GM18526 (cell line): ENCODE results near the gene CLTC.

ENCODE experiments used
- POLR2A ChIP-seq: IDR thresholded peaks from 3 replicates; pipeline ENCODE4 v1.6.1; 2011; ENCODE audit not compliant: insufficient read length; ENCODE audit errors: extremely low read depth

The CLTC gene

DNA sequence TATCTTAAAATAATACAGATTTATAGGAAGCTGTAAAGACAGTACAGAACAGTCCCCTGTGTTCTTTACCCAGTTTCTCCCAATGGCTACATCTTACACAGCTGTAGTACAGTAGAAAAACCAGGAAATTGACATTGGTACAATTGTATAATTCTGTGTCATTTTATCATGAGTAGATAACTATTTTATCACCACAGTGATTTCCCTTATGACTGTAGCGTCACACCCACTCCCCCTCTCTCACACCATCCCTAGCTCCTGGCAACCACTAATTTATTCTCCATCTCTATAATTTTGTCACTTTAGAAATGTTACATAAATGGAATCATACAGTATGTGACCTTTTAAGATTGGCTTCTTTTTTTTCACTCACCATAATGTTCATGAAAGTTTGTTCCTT, 30.9 kb downstream of the CLTC start:
- TF ChIP-seq POLR2A: no peak

DNA sequence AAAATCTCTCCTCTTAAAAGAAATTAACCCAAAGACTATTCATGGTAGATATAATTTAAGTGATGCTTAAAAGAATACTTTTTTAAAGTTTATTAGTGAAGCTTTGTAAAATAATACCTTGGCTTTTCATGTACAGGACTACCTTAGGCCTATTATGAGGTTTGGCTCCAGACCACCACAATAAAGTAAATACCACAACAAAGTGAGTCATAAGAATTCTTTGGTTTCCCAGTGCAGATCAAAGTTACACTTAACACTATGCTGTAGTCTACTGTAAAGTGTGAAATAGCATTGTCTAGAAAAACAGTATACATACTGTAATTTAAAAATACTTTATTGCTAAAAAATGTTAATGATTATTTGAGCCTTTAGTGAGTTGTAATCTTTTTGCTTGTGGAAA, 31.7 kb downstream of the CLTC start:
- TF ChIP-seq POLR2A: no peak

DNA sequence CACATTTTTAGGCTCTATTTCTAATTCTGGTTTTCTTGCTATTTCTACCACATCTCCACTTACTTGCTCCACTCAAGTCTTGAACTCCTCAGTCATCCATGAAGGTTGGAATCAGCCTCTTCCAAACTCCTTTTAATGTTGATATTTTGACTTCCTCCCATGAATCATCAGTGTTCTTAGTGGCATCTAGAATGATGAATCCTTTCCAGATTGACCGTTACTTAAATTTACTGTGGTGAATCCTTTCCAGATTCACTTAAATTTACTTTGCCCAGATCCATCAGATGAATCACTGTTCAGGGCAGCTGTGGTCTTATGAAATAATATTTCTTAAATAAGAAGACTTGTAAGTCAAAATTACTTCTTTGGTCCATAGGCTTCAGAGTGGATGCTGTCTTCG, 32.4 kb downstream of the CLTC start:
- no peak for TF ChIP-seq POLR2A

DNA sequence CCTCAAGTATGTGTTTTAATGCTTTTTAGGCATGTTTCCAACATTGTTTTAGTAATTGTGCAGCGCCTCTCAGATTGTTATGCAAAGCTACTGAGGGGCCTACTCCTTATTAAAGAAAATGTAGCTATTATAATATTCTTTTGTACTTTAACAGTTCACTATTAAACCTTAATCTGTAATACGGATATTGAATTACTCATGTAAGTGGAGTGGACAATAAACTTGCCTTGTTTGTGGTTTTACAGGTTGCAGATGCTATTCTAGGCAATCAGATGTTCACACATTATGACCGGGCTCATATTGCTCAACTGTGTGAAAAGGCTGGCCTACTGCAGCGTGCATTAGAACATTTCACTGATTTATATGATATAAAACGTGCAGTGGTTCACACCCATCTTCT, 46.5 kb downstream of the CLTC start:
- TF ChIP-seq POLR2A: no peak

- TF ChIP-seq POLR2A: no peak
Observed at GRCh38 chr17:59668816-59669215, 49.1 kb downstream of the CLTC start.

DNA sequence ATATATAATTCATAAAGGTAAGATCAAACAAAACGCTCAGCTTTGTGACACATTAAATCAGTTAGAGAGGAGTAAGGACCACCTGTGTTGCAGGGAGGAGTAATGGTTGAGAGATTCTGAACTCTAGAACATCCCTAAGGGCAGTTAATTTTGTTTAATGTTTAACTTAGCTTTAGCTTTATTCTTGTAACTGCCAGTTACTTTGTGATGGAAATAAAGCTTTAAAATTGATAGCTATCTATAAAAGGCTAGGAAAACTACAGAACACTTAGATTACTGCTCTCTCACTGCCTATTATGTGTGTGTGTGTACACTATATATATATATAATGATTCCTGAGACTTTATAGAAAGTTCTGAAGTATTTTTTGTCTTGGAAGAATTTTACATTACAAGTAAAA, 49.7 kb downstream of the CLTC start:
- TF ChIP-seq POLR2A: no peak

DNA sequence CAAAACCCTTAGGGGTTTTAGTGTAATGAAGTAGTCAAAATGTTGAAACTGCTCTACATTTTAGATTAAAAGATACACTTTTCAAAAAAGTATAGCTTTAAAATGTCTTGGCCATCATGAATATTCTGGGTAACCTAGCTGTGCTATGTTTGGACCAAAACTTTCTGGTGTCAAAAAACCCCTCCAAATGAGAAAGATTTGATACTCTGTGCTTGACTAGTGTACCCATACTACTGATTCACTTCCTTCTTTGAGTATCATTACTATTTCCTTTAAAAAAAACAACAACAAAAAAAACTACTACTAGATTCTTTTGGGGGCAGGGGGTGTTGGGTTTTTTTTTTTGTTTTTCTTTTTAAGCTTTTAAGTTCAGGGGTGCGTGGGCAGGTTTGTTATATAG, 50.2 kb downstream of the CLTC start:
- TF ChIP-seq POLR2A: no peak

GRCh38 chr17:59671386-59671785, 51.7 kb downstream of the CLTC start:
- no peak for TF ChIP-seq POLR2A

- TF ChIP-seq POLR2A: no peak
Observed at GRCh38 chr17:59675231-59675630, 55.5 kb downstream of the CLTC start.

- TF ChIP-seq POLR2A: no peak
Observed at GRCh38 chr17:59676716-59677115, 57.0 kb downstream of the CLTC start.

DNA sequence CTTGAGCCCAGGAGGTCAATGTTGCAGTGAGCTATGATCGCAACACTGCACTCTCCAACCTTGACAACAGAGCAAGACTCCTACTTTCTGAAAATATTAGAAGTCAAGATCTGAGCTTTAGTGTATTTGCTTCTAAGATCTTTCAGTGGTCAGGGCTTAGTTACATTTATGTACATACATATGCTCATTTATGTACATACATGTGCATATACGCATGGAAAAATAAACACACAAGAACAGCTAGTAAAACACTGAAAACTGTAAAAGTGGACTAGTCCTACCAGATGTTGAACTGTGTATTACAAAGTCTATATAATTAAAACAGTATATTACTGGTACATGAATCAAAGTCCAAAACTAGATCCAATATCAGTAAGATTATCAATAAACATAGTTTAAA, 59.2 kb downstream of the CLTC start:
- TF ChIP-seq POLR2A: no peak

DNA sequence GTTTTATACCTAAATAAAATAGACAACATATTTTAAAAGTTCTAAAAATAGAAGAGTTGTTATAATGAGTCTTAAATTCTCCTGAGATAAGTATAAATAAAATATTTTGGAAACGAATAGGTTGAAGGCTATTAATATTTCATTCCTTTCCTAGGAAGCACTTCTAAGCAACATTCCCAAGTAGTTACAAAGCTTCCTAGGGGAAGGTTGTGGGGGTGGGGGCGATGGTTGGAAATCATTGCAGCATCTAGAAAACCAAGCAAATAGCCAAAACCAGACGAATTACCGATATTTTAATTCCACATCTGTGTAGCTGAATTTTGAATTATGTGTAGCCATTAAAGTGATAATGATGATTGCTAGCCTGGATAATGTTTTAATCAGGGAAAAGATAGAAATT, 60.6 kb downstream of the CLTC start:
- no peak for TF ChIP-seq POLR2A

DNA sequence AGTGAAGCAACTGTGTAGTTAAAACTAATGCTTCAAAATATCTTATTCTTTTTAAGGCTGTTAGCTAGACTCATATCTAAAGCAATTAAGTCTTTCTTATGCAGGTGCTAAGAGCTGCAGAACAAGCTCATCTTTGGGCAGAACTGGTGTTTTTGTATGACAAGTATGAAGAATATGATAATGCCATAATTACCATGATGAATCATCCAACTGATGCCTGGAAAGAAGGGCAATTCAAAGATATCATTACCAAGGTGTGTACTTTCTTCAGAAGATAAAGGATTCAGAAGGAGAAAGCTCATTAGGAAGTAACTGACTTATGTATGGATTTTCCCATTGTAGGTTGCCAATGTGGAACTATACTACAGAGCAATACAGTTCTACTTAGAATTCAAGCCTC, 63.6 kb downstream of the CLTC start:
- no peak for TF ChIP-seq POLR2A

GRCh38 chr17:59684967-59685366, 65.3 kb downstream of the CLTC start:
- TF ChIP-seq POLR2A: no peak

DNA sequence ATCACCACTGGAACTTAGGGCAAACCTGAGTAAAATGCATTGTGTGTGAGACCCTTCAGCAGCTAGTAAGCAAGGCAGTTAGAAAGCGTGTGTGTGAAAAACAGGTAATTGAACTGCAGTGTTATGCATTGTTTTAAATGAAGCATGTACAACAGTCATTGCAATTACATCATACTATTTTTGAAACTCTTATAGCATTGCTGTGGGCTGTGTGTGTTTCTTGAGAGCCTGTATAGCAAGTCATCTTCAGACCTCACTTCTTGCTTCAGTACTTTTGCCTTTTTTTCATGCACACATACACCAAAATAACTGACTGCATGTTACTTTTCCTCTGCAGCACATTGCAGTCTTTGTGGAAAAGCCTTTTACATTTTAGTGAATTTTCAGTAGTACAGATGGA, 68.3 kb downstream of the CLTC start:
- no peak for TF ChIP-seq POLR2A

DNA sequence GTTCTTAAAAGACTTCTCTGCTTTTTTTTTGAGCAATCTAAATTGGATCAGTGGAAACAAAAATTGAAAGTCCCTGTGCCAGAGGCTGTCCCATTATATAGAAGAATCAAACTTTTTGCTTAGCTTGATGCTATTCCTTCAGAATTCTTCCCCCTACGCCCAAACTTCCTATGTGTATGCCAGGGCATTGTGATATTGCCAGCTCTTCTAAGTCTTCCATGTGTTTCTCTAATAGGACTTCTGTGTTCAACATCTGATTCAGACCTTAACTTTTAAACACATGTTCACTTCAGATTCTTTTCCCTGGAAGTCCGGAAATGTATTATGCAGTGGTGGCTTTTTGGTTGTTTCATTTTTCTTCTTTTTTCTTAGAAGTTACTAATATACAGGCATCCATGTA, 68.8 kb downstream of the CLTC start:
- no peak for TF ChIP-seq POLR2A

DNA sequence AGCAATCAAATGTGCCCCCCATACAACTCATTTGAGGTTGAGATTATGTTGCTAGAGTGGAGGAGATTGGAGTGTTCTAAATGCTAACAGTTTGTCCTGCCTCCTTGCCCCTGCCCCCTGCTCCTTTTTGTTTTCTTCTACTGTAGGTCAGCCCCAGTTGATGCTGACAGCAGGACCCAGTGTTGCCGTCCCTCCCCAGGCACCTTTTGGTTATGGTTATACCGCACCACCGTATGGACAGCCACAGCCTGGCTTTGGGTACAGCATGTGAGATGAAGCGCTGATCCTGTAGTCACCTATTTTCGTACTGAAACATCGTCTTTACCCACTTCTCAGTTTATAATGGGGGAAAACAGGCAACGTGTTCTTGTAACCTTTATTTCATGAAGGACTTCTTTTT, 73.9 kb downstream of the CLTC start:
- no peak for TF ChIP-seq POLR2A

GRCh38 chr17:59694344-59694743, 74.6 kb downstream of the CLTC start:
- TF ChIP-seq POLR2A: no peak
